ENCODE data around the gene R3HDML.

GRCh38 chr20:44367746-44368145 lies 30.9 kb downstream of the R3HDML start:
- no peak for TF ChIP-seq POLR2A (IDR thresholded peaks at IDR 0.05)
- TF ChIP-seq, protein P1, sequence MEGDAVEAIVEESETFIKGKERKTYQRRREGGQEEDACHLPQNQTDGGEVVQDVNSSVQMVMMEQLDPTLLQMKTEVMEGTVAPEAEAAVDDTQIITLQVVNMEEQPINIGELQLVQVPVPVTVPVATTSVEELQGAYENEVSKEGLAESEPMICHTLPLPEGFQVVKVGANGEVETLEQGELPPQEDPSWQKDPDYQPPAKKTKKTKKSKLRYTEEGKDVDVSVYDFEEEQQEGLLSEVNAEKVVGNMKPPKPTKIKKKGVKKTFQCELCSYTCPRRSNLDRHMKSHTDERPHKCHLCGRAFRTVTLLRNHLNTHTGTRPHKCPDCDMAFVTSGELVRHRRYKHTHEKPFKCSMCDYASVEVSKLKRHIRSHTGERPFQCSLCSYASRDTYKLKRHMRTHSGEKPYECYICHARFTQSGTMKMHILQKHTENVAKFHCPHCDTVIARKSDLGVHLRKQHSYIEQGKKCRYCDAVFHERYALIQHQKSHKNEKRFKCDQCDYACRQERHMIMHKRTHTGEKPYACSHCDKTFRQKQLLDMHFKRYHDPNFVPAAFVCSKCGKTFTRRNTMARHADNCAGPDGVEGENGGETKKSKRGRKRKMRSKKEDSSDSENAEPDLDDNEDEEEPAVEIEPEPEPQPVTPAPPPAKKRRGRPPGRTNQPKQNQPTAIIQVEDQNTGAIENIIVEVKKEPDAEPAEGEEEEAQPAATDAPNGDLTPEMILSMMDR (IDR thresholded peaks at IDR 0.05) = no peak

Measured in Peyer's patch (tissue), 4 donors.